IgD-negative memory B cell (primary cell): ENCODE results near the gene MTFMT. TPM values are rescaled to one million over a fixed set of nuclear protein-coding genes. Genes with fewer than 3 reads are reported as not detected.
A peak's percentile ranks its signal among the peaks of the same experiment; 100 is the strongest.

ENCODE experiments used
- H3K27ac Mint-ChIP-seq, 3 donors: one replicate each; pipeline ENCODE4 v1.8.0; 2020 to 2022; ENCODE audit warnings: mild to moderate bottlenecking in 3 of 3, mixed read lengths in 3 of 3, moderate library complexity in 1 of 3
- H3K27me3 Mint-ChIP-seq: one replicate; pipeline ENCODE4 v1.8.0; 2021; ENCODE audit warnings: mixed read lengths
- H3K36me3 Mint-ChIP-seq: one replicate; pipeline ENCODE4 v1.8.0; 2020; ENCODE audit warnings: mild to moderate bottlenecking, mixed read lengths
- H3K4me1 Mint-ChIP-seq, 3 donors: one replicate each; pipeline ENCODE4 v1.8.0; 2020 to 2022; ENCODE audit warnings: mixed read lengths in 3 of 3, mild to moderate bottlenecking in 1 of 3
- H3K4me3 Mint-ChIP-seq, 4 donors: one replicate each; pipeline ENCODE4 v1.8.0; 2020 to 2022; ENCODE audit warnings: mild to moderate bottlenecking in 4 of 4, mixed read lengths in 4 of 4, moderate library complexity in 3 of 4
- H3K9me3 Mint-ChIP-seq, 3 donors: one replicate each; pipeline ENCODE4 v1.8.0; 2020 to 2021; ENCODE audit warnings: mixed read lengths in 3 of 3, mild to moderate bottlenecking in 1 of 3
- polyA plus RNA-seq: library from polyadenylated mRNA; unstranded; fragments of 300-500 nt; fragmentation: Illumina TruSeq; gene quantifications from one replicate; pipeline ENCODE4 v1.2.3, GENCODE V29; 2021

The MTFMT gene
- polyA plus RNA-seq, 1 donor from 2014 or later = 15.8 TPM

DNA sequence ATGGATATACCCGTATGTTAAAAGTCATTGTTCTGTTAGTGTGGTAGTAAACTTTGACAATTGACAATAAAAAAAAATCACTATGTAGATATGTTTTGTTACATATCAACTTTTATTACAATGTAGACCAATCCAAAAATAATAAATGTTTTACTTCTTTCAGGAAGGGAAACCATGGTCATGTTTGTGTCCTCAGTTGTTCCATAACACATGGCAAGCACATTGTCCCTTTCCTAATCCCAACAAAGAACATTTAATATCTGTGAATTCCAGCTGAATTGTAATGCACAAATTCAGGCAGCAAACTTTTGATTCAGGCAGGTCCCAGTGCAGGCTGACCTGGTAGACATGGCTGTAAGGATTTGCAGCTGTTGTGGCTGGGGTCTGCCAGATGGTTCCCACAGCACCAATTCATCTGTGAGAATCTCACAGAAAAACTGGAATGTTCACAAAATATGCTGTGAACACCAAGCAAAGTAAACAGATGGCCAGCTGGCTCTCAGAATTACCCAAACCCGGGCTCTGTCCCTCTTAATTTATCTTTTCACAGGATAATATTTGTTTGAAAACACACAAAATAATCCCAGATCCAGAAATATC is 37.8 kb downstream of the MTFMT start:
- H3K4me1 Mint-ChIP-seq = peaks cover 24 to 40% (median 24%) of the 10 kb centered on the region in 3 donors
- no peaks in the 10 kb centered on the region for H3K9me3 Mint-ChIP-seq
- H3K27me3 Mint-ChIP-seq = no peaks in the 10 kb centered on the region
- peak overlapping the region in 2 of 3 donors; percentile 62 to 99 for H3K27ac Mint-ChIP-seq
- H3K36me3 Mint-ChIP-seq = no peaks in the 10 kb centered on the region
- H3K4me3 Mint-ChIP-seq = peak overlapping the region in 1 of 4 donors; percentile 99

DNA sequence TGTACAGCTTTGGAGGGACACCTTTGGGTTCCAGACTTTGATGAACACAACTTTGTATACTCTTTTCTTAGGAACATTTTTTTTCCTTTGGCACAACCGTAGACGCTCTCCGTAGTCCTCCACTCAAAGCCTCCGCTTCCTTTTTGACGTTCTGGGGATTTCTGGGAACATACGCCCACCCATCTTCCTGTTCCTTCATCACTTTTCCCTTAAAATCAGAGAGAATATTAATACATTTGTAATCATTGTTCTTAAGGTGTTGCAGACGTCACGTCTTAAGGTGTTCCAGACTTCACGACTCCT is 39.3 kb downstream of the MTFMT start:
- H3K27me3 Mint-ChIP-seq = no peaks in the 10 kb centered on the region
- no peaks in the 10 kb centered on the region for H3K36me3 Mint-ChIP-seq
- peaks cover 32 to 45% (median 35%) of the 10 kb centered on the region in 3 donors for H3K4me1 Mint-ChIP-seq
- no peaks in the 10 kb centered on the region for H3K9me3 Mint-ChIP-seq
- peak overlapping the region; percentile 91 to 99 (median 98) for H3K27ac Mint-ChIP-seq
- H3K4me3 Mint-ChIP-seq = peak overlapping the region; percentile 91 to 99 (median 97)

GRCh38 chr15:64989416-64990167 is 39.8 kb downstream of the MTFMT start, which contains the start of gene SPG21:
Gene SPG21, minus strand, starts transcription at chr15:64989914. Its CDS starts 6,345 bp downstream, at chr15:64983569.
- H3K4me1 Mint-ChIP-seq = peaks cover 35 to 50% (median 37%) of the 10 kb centered on the region in 3 donors
- no peaks in the 10 kb centered on the region for H3K9me3 Mint-ChIP-seq
- no peaks in the 10 kb centered on the region for H3K27me3 Mint-ChIP-seq
- peak within 1 kb of the TSS; percentile 95 to 99 (median 98) for H3K27ac Mint-ChIP-seq
- H3K4me3 Mint-ChIP-seq = peak within 1 kb of the TSS; percentile 95 to 99 (median 98)
- no peaks in the 10 kb centered on the region for H3K36me3 Mint-ChIP-seq

DNA sequence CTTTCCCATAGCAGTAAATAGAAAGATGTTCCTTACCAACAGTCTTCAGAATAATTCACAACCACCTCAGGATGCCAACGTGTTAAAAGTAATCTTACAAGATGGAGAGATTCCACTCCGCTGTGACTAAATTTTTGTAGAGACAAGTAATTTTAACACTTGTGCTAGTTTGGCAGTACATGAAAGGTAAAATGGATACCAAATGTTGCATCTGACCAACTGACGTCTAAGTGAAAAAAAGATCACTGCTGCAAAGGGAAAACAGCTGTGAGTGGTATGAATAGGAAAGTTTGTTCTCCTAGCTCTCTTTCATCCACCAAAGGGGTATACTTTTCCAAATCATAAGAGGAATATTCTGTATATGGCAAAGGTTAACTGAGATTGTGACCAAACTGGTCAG is 42.3 kb downstream of the MTFMT start:
- Mint-ChIP-seq H3K27me3 (no peaks in the 10 kb centered on the region), H3K4me3 (peak overlapping the region in 1 of 4 donors; percentile 67), H3K27ac (peak overlapping the region in 2 of 3 donors; percentile 22 to 99), H3K4me1 (peaks cover 40 to 55% (median 40%) of the 10 kb centered on the region in 3 donors), H3K36me3 (no peaks in the 10 kb centered on the region), H3K9me3 (no peaks in the 10 kb centered on the region)

DNA sequence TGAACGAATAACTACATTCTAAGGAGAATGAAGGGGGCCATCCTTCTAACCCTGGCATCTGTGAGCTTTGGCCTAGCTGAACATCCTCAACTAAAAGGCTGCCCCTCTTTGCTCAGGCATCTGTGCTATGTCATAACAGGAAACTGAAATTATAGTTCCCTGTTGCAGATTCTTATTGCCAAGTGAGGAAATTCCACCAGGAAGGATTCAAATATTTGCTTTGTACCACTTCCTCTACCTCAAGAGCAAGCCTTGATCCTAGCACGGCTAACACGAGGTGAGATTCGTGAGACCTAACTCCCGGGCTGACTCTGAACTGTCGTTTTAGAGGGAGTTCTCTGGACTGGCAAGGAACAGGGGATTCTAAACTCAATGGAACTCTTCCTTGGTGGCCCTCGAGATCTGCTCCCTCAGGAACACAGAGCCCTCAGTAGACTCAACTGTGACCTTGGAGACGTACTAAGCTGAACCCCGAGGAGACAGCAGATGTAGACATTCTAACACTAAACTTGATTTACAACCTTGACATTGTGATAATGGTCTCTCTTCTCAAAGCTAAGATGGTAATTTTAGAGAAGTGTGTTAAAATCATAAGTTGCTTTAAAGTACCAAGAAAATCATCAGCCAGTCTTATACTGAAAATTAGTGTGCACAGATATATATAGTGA is 43.9 kb downstream of the MTFMT start:
- Mint-ChIP-seq H3K4me1 (peaks cover 37 to 51% (median 38%) of the 10 kb centered on the region in 3 donors), H3K27ac (peak overlapping the region in 2 of 3 donors; percentile 29 to 35), H3K9me3 (no peaks in the 10 kb centered on the region), H3K27me3 (no peaks in the 10 kb centered on the region), H3K4me3 (peak overlapping the region in 3 of 4 donors; percentile 41 to 60 (median 60)), H3K36me3 (no peaks in the 10 kb centered on the region)

DNA sequence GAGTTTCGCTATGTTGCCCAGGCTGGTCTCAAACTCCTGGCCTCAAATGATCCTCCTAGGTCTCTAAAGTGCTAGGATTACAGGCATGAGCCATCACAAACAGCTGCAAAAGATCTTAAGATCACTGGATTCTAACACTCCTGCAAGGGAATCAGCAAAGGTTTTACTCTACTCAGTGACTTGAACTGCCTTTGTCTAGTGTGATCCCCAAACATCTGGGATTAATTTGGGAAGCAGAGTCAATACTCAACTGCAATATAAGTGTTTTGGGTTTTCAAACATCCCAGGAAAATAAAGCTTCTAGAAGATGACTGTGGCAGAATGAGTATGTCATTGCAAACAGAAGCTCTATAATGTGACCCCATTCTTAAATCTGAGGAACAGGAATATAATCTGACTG is 47.0 kb downstream of the MTFMT start:
- Mint-ChIP-seq H3K27ac (no peak overlapping the region), H3K36me3 (no peaks in the 10 kb centered on the region), H3K4me3 (no peak overlapping the region), H3K4me1 (peaks cover 25 to 30% (median 28%) of the 10 kb centered on the region in 3 donors), H3K27me3 (no peaks in the 10 kb centered on the region), H3K9me3 (no peaks in the 10 kb centered on the region)

DNA sequence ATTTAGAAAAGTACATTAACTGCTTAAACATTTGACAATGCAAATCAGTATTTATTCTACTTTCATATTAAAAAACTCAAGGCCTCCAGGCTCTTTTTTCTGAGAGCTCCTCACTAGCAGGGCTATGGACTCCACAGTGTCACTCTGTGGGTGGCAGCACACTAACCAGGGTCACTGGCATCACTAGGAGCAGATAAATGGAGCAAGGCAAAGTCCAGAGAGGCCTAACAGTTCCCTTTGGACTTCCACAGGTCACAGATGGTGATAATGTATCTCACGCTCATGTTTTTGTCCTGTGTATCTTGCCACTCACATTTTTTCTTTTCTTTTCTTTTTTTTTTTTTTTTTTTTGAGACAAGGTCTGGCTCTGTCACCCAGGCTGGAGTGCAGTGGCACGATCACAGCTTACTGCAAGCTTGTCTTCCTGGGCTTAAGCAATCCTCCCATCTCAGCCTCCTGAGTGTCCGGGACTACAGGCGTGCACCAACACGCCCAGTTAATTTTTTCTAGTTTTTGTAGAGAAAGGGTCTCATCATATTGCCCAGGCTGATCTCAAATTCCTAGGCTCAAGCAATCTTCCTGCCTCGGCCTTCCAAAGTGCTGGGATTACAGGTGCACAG is 47.5 kb downstream of the MTFMT start:
- no peaks in the 10 kb centered on the region for H3K27me3 Mint-ChIP-seq
- no peak overlapping the region for H3K27ac Mint-ChIP-seq
- peaks cover 21 to 25% (median 23%) of the 10 kb centered on the region in 3 donors for H3K4me1 Mint-ChIP-seq
- H3K36me3 Mint-ChIP-seq = no peaks in the 10 kb centered on the region
- H3K4me3 Mint-ChIP-seq = no peak overlapping the region
- no peaks in the 10 kb centered on the region for H3K9me3 Mint-ChIP-seq

GRCh38 chr15:64979252-64979710 is 50.2 kb downstream of the MTFMT start:
- Mint-ChIP-seq H3K36me3 (no peaks in the 10 kb centered on the region), H3K27ac (no peak overlapping the region), H3K9me3 (no peaks in the 10 kb centered on the region), H3K4me1 (peaks cover 4 to 6% (median 5%) of the 10 kb centered on the region in 3 donors), H3K4me3 (no peak overlapping the region), H3K27me3 (no peaks in the 10 kb centered on the region)

DNA sequence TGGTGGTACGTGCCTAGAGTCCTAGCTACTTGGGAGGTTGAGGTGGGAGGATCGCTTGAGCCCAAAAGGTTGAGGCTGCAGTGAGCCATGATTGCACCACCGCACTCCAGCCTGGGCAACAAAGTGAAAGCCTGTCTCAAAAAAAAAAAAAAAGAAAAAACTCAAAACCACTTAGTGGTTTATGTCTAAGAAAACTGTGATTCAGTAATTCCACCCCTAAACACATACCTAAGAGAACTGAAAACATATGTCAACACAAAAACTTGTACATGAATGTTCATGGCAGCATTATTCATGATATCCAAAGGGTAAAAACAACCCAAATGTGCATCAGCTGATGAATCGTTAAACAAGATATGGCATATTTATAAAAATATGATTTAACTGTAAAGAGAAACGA is 54.0 kb downstream of the MTFMT start:
- Mint-ChIP-seq H3K27ac (no peak overlapping the region), H3K27me3 (no peaks in the 10 kb centered on the region), H3K4me3 (peak overlapping the region in 1 of 4 donors; percentile 28), H3K9me3 (no peaks in the 10 kb centered on the region), H3K4me1 (peaks cover 0 to 2% (median 0%) of the 10 kb centered on the region in 3 donors), H3K36me3 (peaks cover 2% of the 10 kb centered on the region)

DNA sequence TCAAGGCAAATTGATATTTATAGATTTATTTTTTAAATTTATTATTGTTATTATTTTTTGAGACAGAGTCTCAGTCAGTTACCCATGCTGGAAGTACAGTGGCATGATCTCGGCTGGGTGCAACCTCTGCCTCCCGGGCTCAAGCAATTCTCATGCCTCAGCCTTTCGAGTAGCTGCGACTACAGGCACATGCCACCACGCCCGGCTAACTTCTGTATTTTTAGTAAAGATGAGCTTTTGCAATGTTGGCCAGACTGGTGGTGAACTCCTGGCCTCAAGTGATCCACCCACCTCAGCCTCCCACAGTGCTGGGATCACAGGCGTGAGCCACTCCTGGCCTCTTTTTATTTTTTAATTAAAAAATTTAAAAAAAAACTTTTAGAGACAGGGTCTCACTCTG is 58.7 kb downstream of the MTFMT start:
- Mint-ChIP-seq H3K4me3 (no peak overlapping the region), H3K27me3 (no peaks in the 10 kb centered on the region), H3K4me1 (no peaks in the 10 kb centered on the region), H3K27ac (no peak overlapping the region), H3K9me3 (no peaks in the 10 kb centered on the region), H3K36me3 (peaks cover 5% of the 10 kb centered on the region)

- Mint-ChIP-seq H3K4me1 (no peaks in the 10 kb centered on the region), H3K9me3 (no peaks in the 10 kb centered on the region), H3K4me3 (no peak overlapping the region), H3K36me3 (peaks cover 5% of the 10 kb centered on the region), H3K27ac (no peak overlapping the region), H3K27me3 (no peaks in the 10 kb centered on the region)
Measured at GRCh38 chr15:64969401-64969800, 60.0 kb downstream of the MTFMT start.

DNA sequence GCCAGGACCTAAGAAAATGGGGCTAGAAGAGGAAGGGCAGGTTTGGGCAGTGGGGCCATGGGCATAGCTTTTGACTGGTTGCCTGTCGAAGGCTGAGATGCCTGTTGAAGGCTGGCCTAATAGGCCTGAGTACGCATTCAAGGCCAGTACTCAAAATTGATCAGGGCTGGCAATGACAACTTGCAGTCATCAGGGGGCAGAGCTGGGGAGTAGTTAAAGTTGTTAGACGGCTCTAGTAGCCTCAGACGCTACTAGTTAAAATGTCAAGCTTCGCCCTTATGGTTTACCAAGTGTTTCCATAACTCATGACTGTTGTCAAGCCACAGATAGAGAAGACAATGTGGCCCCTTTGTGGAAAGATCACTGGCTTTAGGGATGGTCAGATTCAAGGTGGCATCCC is 68.4 kb downstream of the MTFMT start:
- Mint-ChIP-seq H3K27ac (peak overlapping the region in 1 of 3 donors; percentile 19), H3K4me1 (peaks cover 0 to 4% (median 1%) of the 10 kb centered on the region in 3 donors), H3K9me3 (no peaks in the 10 kb centered on the region), H3K27me3 (no peaks in the 10 kb centered on the region), H3K4me3 (no peak overlapping the region), H3K36me3 (peaks cover 11% of the 10 kb centered on the region)

GRCh38 chr15:64960153-64960552 is 69.3 kb downstream of the MTFMT start:
- Mint-ChIP-seq H3K4me1 (peaks cover 0 to 4% (median 1%) of the 10 kb centered on the region in 3 donors), H3K4me3 (peak overlapping the region in 1 of 4 donors; percentile 5), H3K9me3 (no peaks in the 10 kb centered on the region), H3K27me3 (no peaks in the 10 kb centered on the region), H3K27ac (no peak overlapping the region), H3K36me3 (peaks cover 11% of the 10 kb centered on the region)

DNA sequence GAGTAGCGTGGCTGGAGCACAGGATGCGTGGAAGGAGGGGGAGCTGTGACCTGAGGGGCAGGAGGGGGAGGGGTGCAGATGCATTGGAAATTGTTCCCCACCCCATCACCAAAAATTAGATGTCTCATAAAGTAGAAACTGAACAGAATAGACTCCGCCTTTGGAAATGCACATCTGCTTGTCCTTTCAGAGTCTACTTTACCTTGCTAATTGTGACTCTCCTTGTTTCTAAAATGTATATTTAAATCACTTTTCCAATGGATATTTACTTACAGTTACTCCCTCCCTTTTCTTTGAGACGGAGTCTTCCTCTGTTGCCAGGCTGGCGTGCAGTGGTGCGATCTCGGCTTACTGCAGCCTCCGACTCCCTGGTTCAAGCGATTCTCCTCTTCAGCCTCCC is 70.3 kb downstream of the MTFMT start:
- Mint-ChIP-seq H3K36me3 (peaks cover 11% of the 10 kb centered on the region), H3K9me3 (no peaks in the 10 kb centered on the region), H3K4me3 (no peak overlapping the region), H3K27ac (no peak overlapping the region), H3K27me3 (no peaks in the 10 kb centered on the region), H3K4me1 (peaks cover 4 to 7% (median 6%) of the 10 kb centered on the region in 3 donors)

GRCh38 chr15:64954395-64954794 is 75.0 kb downstream of the MTFMT start:
- Mint-ChIP-seq H3K4me1 (peaks cover 15 to 29% (median 22%) of the 10 kb centered on the region in 3 donors), H3K9me3 (peaks cover 0 to 1% (median 0%) of the 10 kb centered on the region in 3 donors), H3K27me3 (no peaks in the 10 kb centered on the region), H3K4me3 (peak overlapping the region in 1 of 4 donors; percentile 81), H3K36me3 (no peaks in the 10 kb centered on the region), H3K27ac (peak overlapping the region in 2 of 3 donors; percentile 85 to 89)
